Measurements from ENCODE around the gene FCAMR. TPM values are rescaled to one million over a fixed set of nuclear protein-coding genes. Genes with fewer than 3 reads are reported as not detected.

Gene FCAMR
- total RNA-seq, 2 donors from 2014 or later = not detected

GRCh38 chr1:206915030-206915735 lies 55.1 kb downstream of the FCAMR start:
- H3K9me3 ChIP-seq = no peaks in the 10 kb centered on the region
- H3K27me3 ChIP-seq = no peaks in the 10 kb centered on the region
- H3K4me1 ChIP-seq = peaks cover 0 to under 1% of the 10 kb centered on the region in 2 donors
- DNase-seq (ENCODE audit: low spot score) = no peak
- H3K4me3 ChIP-seq = no peak overlapping the region
- no peak overlapping the region for H3K27ac ChIP-seq
- H3K36me3 ChIP-seq = no peaks in the 10 kb centered on the region
- no peak for TF ChIP-seq CTCF (IDR thresholded peaks at IDR 0.05)

- Histone ChIP-seq H3K27me3 (no peaks in the 10 kb centered on the region), H3K9me3 (no peaks in the 10 kb centered on the region), H3K4me1 (peaks cover 0 to 12% of the 10 kb centered on the region in 2 donors), H3K36me3 (no peaks in the 10 kb centered on the region), H3K27ac (no peak overlapping the region), H3K4me3 (no peak overlapping the region)
- DNase-seq (ENCODE audit: low spot score) = no peak
- no peak for TF ChIP-seq CTCF (IDR thresholded peaks at IDR 0.05)
Measured at GRCh38 chr1:206913766-206914537, 56.3 kb downstream of the FCAMR start.

DNA sequence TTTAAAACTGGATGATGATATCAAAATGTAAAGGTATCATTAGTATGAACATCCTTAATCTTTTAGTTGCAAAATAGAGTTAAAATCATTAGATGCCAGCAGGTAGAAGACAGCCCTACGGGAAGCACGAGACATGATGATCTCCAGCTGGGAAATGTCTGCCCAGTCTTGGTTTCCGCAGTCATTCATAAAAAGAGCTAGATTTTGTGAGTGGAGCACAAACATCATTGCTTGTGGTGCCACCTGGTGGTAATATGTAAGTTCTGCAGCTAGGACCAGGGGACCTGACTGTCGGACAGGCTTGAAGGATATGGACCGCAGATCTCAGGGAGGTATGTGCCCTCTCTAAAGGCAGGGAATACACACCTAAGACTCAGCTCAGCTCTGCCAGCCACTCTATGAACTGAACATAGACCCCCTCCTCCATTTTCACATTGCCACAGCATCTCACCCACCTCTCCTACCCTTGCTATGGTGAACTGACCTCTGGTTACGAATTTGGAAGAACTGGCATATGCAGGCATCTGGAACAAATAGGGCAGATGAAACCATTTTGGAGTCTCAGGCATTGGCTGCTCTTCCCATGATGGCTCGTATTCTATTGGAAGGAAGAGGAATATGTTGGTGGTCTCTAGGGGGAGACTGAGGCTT lies 57.7 kb downstream of the FCAMR start:
- peaks cover 0 to 14% of the 10 kb centered on the region in 2 donors for H3K4me1 ChIP-seq
- H3K4me3 ChIP-seq = no peak overlapping the region
- H3K27me3 ChIP-seq = no peaks in the 10 kb centered on the region
- H3K36me3 ChIP-seq = no peaks in the 10 kb centered on the region
- H3K9me3 ChIP-seq = no peaks in the 10 kb centered on the region
- H3K27ac ChIP-seq = no peak overlapping the region
- DNase-seq (ENCODE audit: low spot score) = peak; percentile 82
- peak; percentile 61 to 89 for TF ChIP-seq CTCF (IDR thresholded peaks at IDR 0.05)

DNA sequence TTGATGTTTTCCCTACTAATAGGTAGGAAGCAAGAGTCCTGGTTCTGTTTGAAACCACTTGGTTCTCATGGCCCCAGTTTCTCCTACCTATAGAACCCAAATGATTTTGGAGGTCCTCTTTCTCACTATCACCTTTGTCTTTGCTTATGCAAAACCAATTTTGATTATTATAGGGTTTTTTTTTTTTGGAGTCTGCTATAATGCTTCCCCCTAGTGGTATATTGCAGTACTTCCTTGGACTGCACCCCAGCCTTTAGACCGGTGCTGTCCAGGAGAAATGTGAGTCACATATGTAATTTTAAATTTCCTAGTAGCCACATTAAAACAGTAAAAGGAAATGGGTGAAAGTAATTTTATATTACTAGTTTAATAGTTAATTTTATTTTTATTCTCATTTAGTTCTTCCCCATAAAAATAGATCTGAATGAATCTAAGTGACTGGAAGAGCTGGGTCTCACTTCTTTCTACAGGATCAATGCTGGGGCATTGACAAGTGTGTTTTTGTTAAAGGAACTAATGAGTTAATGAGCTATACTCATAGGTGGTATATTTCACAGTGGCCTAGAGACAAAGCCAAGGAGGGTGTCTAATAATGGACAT lies 59.1 kb downstream of the FCAMR start:
- Histone ChIP-seq H3K27ac (no peak overlapping the region), H3K4me3 (no peak overlapping the region), H3K4me1 (peaks cover 0 to 14% of the 10 kb centered on the region in 2 donors), H3K36me3 (no peaks in the 10 kb centered on the region), H3K27me3 (no peaks in the 10 kb centered on the region), H3K9me3 (no peaks in the 10 kb centered on the region)
- TF ChIP-seq CTCF (IDR thresholded peaks at IDR 0.05) = peak; percentile 79 to 91
- DNase-seq (ENCODE audit: low spot score) = no peak

DNA sequence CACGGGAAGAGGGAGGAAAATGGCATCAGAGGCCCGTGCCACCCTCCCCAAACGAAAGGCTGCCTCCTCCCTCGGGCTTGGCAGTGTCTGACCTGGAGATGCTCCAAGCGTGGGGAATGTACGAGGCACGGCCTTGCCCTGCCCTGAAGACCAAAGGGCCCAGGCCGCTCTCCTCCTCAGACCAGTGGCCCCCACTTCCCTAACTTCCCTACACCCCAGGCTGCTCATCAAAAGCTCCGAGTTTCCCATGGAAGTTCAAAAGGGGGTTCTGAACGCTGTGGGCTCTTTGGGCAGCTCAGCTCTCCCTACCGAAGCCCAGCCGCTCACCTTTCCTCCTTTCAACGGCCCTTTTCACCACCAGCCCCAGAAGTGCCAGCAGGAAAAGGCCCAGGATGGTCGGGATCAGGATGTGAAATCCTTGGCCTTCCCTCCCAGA lies 60.4 kb downstream of the FCAMR start:
- peak overlapping the region; percentile 40 to 57 for H3K4me3 ChIP-seq
- no peaks in the 10 kb centered on the region for H3K36me3 ChIP-seq
- peaks cover 0 to 14% of the 10 kb centered on the region in 2 donors for H3K4me1 ChIP-seq
- H3K27ac ChIP-seq = peak overlapping the region; percentile 43 to 75
- DNase-seq (ENCODE audit: low spot score) = no peak
- no peaks in the 10 kb centered on the region for H3K27me3 ChIP-seq
- H3K9me3 ChIP-seq = no peaks in the 10 kb centered on the region
- no peak for TF ChIP-seq CTCF (IDR thresholded peaks at IDR 0.05)
